GM12878 (cell line): ENCODE measurements around the gene LHX5. TPM values are rescaled to one million over a fixed set of nuclear protein-coding genes. Genes with fewer than 3 reads are reported as not detected.
A peak's percentile ranks its signal among the peaks of the same experiment; 100 is the strongest.

Source experiments
- ATAC-seq: fragments of 200-7000 bp; cut with Tn5 transposase; 3 replicates; pipeline ENCODE4 v1.9.1; 2020; ENCODE audit warnings: mild to moderate bottlenecking, moderate library complexity
- BruUV-seq: library from RNA; stranded (reverse); fragments of 400-500 nt; replicated peaks from 2 replicates; lab custom pipeline; 2021; lab: Mats Ljungman, UMichigan
- CTCF ChIA-PET: fragments of 300-600 bp; sonication (Branson Sonifier 250); formaldehyde crosslinking; extraction: SDS; loops from one replicate; lab custom pipeline; 2021; ENCODE audit warnings: inconsistent platforms; lab: Yijun Ruan, JAX
- POLR2A ChIA-PET: fragments of 350-600 bp; formaldehyde crosslinking; extraction: SDS; loops from one replicate; lab custom pipeline; 2021; ENCODE audit warnings: inconsistent platforms; lab: Charles Lee
- RAD21 ChIA-PET: fragments of 300-600 bp; sonication (Branson Sonifier 250); formaldehyde crosslinking; loops from one replicate; lab custom pipeline; 2023; ENCODE audit warnings: antibody characterized with exemption; ENCODE audit not compliant: unreplicated experiment; lab: Charles Lee
- SMC1A ChIA-PET: fragments of 300-600 bp; sonication (Branson Sonifier 250); formaldehyde crosslinking; loops from one replicate; lab custom pipeline; 2023; ENCODE audit not compliant: unreplicated experiment, uncharacterized antibody; lab: Charles Lee
- DNase-seq: peaks from one replicate; pipeline ENCODE4 v3.0.0-alpha.2; 2011; ENCODE audit warnings: low read depth, low spot score
- FAIRE-seq: peaks from 3 replicates; lab custom pipeline; 2011; peaks lifted over from hg19 to GRCh38; lab: Jason Lieb, UNC
- H2AFZ ChIP-seq: 2 replicates; pipeline ENCODE4 v1.6.0; 2011; ENCODE audit warnings: low read depth, low read length, control low read depth; ENCODE audit not compliant: control insufficient read depth
- H3K27ac ChIP-seq: 2 replicates; pipeline ENCODE4 v1.5.1; 2011; ENCODE audit warnings: control low read depth; ENCODE audit not compliant: control insufficient read depth, insufficient read depth
- H3K27me3 ChIP-seq, 2 experiments: replicated peaks in 1 of 2; 2 replicates each; pipeline versions ENCODE4 v1.6.0 to v1.6.1; 2011; ENCODE audit warnings: low read length in 1 of 2; ENCODE audit not compliant: control insufficient read depth in 2 of 2, insufficient read depth in 2 of 2
- H3K36me3 ChIP-seq, 2 experiments: 2 replicates each; pipeline ENCODE4 v1.5.1; 2011; ENCODE audit warnings: low read length in 1 of 2; ENCODE audit not compliant: control insufficient read depth in 2 of 2, insufficient read depth in 2 of 2
- H3K4me1 ChIP-seq: 2 replicates; pipeline ENCODE4 v1.6.1; 2011; ENCODE audit warnings: mild to moderate bottlenecking, low read length, moderate library complexity, mixed read lengths; ENCODE audit not compliant: control insufficient read depth, insufficient read depth
- H3K4me2 ChIP-seq: 2 replicates; pipeline ENCODE4 v1.6.0; 2011; ENCODE audit warnings: control low read depth; ENCODE audit not compliant: control insufficient read depth, insufficient read depth
- H3K4me3 ChIP-seq: fragments of 200-600 bp; sonication (generic); 2 replicates; pipeline ENCODE4 v1.5.1; 2016
- H3K79me2 ChIP-seq: 2 replicates; pipeline ENCODE4 v1.6.0; 2011; ENCODE audit warnings: low read length; ENCODE audit not compliant: control insufficient read depth, insufficient read depth
- H3K9ac ChIP-seq: 2 replicates; pipeline ENCODE4 v1.8.0; 2011; ENCODE audit warnings: low read length, control low read depth, mixed read lengths; ENCODE audit not compliant: control insufficient read depth, insufficient read depth
- H3K9me3 ChIP-seq: replicated peaks from 3 replicates; pipeline ENCODE4 v1.5.1; 2011; ENCODE audit warnings: mild to moderate bottlenecking, low read length; ENCODE audit not compliant: control insufficient read depth, insufficient read depth
- H4K20me1 ChIP-seq: 2 replicates; pipeline ENCODE4 v1.6.0; 2011; ENCODE audit not compliant: control insufficient read depth, insufficient read depth
- ATF3 ChIP-seq: IDR thresholded peaks from 2 replicates; pipeline ENCODE4 v1.6.1; 2011; ENCODE audit warnings: low read depth, mild to moderate bottlenecking, low read length, moderate library complexity, borderline replicate concordance; ENCODE audit errors: extremely low read depth
- CHD2 ChIP-seq: IDR thresholded peaks from 2 replicates; pipeline ENCODE4 v1.6.1; 2011; ENCODE audit warnings: low read depth, low read length, improper control_type of control experiment, borderline replicate concordance
- CTCF ChIP-seq, 3 experiments: IDR thresholded peaks in 2 of 3; conservative IDR thresholded peaks in 1 of 3; 2 replicates each; pipeline ENCODE4 v1.5.1; 2011; ENCODE audit warnings: low read depth in 3 of 3, low read length in 3 of 3, mild to moderate bottlenecking in 3 of 3, control low read depth in 2 of 3, moderate library complexity in 2 of 3, inconsistent platforms in 1 of 3, mixed read lengths in 1 of 3; ENCODE audit not compliant: control insufficient read depth in 2 of 3, insufficient read depth in 1 of 3; ENCODE audit errors: extremely low read depth in 1 of 3
- ETV6 ChIP-seq, 2 experiments: fragments of 450-650 bp in 1 of 2; IDR thresholded peaks in 1 of 2; conservative IDR thresholded peaks in 1 of 2; 2 replicates each; pipeline ENCODE4 v1.6.1; 2014; ENCODE audit warnings: antibody characterized with exemption in 1 of 2, borderline replicate concordance in 1 of 2, low read depth in 1 of 2, mild to moderate bottlenecking in 1 of 2, moderate library complexity in 1 of 2
- LARP7 ChIP-seq: fragments of 450-650 bp; IDR thresholded peaks from 2 replicates; pipeline ENCODE4 v1.6.1; 2017; ENCODE audit warnings: mild to moderate bottlenecking
- NR2F1 ChIP-seq: fragments of 450-650 bp; conservative IDR thresholded peaks from 2 replicates; pipeline ENCODE4 v1.6.1; 2017; ENCODE audit warnings: mild to moderate bottlenecking
- PAX5 ChIP-seq: IDR thresholded peaks from 2 replicates; pipeline ENCODE4 v1.6.1; 2011; ENCODE audit warnings: low read depth, low read length, borderline replicate concordance
- POU2F2 ChIP-seq: IDR thresholded peaks from 3 replicates; pipeline ENCODE4 v1.6.1; 2011; ENCODE audit warnings: low read depth, mild to moderate bottlenecking, low read length, borderline replicate concordance
- RAD21 ChIP-seq: IDR thresholded peaks from 2 replicates; pipeline ENCODE4 v1.6.1; 2011; ENCODE audit warnings: mild to moderate bottlenecking, low read depth, low read length, moderate library complexity; ENCODE audit not compliant: insufficient read depth
- RBBP5 ChIP-seq: fragments of 200-600 bp; sonication (generic); conservative IDR thresholded peaks from 2 replicates; pipeline ENCODE4 v1.6.1; 2016
- RCOR1 ChIP-seq: conservative IDR thresholded peaks from 2 replicates; pipeline ENCODE4 v1.6.1; 2012; ENCODE audit warnings: low read depth, low read length, improper control_type of control experiment
- SMC3 ChIP-seq: IDR thresholded peaks from 2 replicates; pipeline ENCODE4 v1.6.1; 2011; ENCODE audit warnings: low read length, improper control_type of control experiment, borderline replicate concordance
- SPI1 ChIP-seq: IDR thresholded peaks from 2 replicates; pipeline ENCODE4 v1.6.1; 2011; ENCODE audit warnings: low read depth, mild to moderate bottlenecking, low read length, moderate library complexity, borderline replicate concordance; ENCODE audit not compliant: insufficient read depth
- USF2 ChIP-seq: IDR thresholded peaks from 2 replicates; pipeline ENCODE4 v1.6.1; 2011; ENCODE audit warnings: low read depth, low read length, improper control_type of control experiment, borderline replicate concordance
- YY1 ChIP-seq: IDR thresholded peaks from 2 replicates; pipeline ENCODE4 v1.6.1; 2011; ENCODE audit warnings: low read depth, mild to moderate bottlenecking, low read length
- ZNF217 ChIP-seq: fragments of 450-650 bp; IDR thresholded peaks from 2 replicates; pipeline ENCODE4 v1.6.1; 2017; ENCODE audit warnings: antibody characterized with exemption, mild to moderate bottlenecking
- ZSCAN29 ChIP-seq: fragments of 450-650 bp; IDR thresholded peaks from 2 replicates; pipeline ENCODE4 v1.6.1; 2017; ENCODE audit warnings: mild to moderate bottlenecking, moderate library complexity
- WGBS: methylation state at CpG from one replicate; pipeline ENCODE4 v1.1.6; 2016; ENCODE audit warnings: low lambda C conversion rate; ENCODE audit not compliant: insufficient replicate concordance, insufficient coverage; ENCODE audit errors: missing lambda C conversion rate; 5-methylcytosine and 5-hydroxymethylcytosine counted together
- in situ Hi-C: fragments of 300-500 bp; cut with MboI; formaldehyde crosslinking; loops from 9 replicates; pipeline ENCODE4 v1.14.3; 2018; ENCODE audit warnings: mixed read lengths
- intact Hi-C: fragments of 100-400 bp; cut with micrococcal nuclease; formaldehyde crosslinking; loops from one replicate; pipeline ENCODE4 v1.14.2; 2022; ENCODE audit not compliant: unreplicated experiment
- polyA plus RNA-seq, 11 experiments: library from polyadenylated mRNA; depleted of rRNA in 4 of 11; unstranded in 6 of 11; stranded (reverse) in 5 of 11; fragments of >200 nt; fragmentation: Nextera tagmentation in 4 of 11; fragmentation: Illumina TruSeq in 1 of 11; extraction: Ambion mirVana in 4 of 11; extraction: Trizol in 1 of 11; gene quantifications; 1 replicate in 1 of 11; 2 replicates in 10 of 11; pipeline versions ENCODE4 v1.2.1 to v1.2.3, GENCODE V29; 2011 to 2016; ENCODE audit warnings: inconsistent platforms in 2 of 11, missing spikeins in 2 of 11, low read depth in 1 of 11
- total RNA-seq, 4 experiments: library from RNA; depleted of rRNA in 3 of 4; stranded (reverse); fragments of >200 nt in 3 of 4; fragmentation: Illumina TruSeq in 1 of 4; extraction: Trizol in 1 of 4; gene quantifications; 2 replicates each; pipeline versions ENCODE4 v1.2.1 to v1.2.3, GENCODE V29; 2013 to 2021

Gene LHX5
- total and polyA plus RNA-seq, 10 of the 15 experiments (the other 5 are each of a cell fraction or from before 2014, with no cell fraction given): 0.03 TPM; not detected in 9

- Histone ChIP-seq H3K9ac (no peak overlapping the region), H3K36me3 (no peaks in the 10 kb centered on the region), H4K20me1 (no peaks in the 10 kb centered on the region), H3K4me3 (no peak overlapping the region), H3K27ac (no peak overlapping the region), H3K9me3 (no peaks in the 10 kb centered on the region; the same call in 2 of the 3 replicates), H3K27me3 (peaks cover 13 to 22% of the 10 kb centered on the region in 2 experiments; a peak in 3 of 4 replicates), H3K4me2 (0 out of 2 replicates have a peak overlapping the region, but pooled peaks have one; percentile 9)
- ChIA-PET POLR2A (interaction anchor here (0.6 kb wide), 1 partner anchor 240 kb away, joined by 4 read pairs; no protein-coding TSS in a partner anchor), RAD21 (interaction anchor here (0.6 to 1.8 kb wide), 5 partner anchors 17 to 504 kb away, joined by 3 to 4 read pairs (median 3); partner anchors contain the start of gene RBM19), SMC1A (interaction anchor here (0.5 to 1.4 kb wide), 4 partner anchors 40 to 451 kb away, joined by 3 to 5 read pairs (median 3); no protein-coding TSS in a partner anchor), CTCF (interaction anchor here (0.7 to 2.7 kb wide), 17 partner anchors 9 to 455 kb away, joined by 3 to 11 read pairs (median 4); partner anchors contain the start of gene SLC8B1)
- peak; percentile 80 for FAIRE-seq
- no peak for DNase-seq
- WGBS: 6% methylated on average over 23 of the region's 25 CpGs
- intact Hi-C loops (loop anchor here (1.0 kb wide), 1 partner anchor 450 kb away; no protein-coding TSS in a partner anchor), in situ Hi-C loops (loop anchor here (5.0 kb wide), 1 partner anchor 450 kb away; no protein-coding TSS in a partner anchor)
- BruUV-seq: no TSS peak
- TF ChIP-seq RCOR1 (no peak), USF2 (no peak), ATF3 (no peak), RAD21 (peak; percentile 51), SPI1 (no peak), CHD2 (peak; percentile 81), ZNF217 (no peak), YY1 (0 out of 2 replicates have a peak, but pooled peaks have one; percentile 49), POU2F2 (no peak), LARP7 (no peak), ZSCAN29 (no peak), ETV6 (conservative IDR thresholded peaks at IDR 0.05 in 1 of 2, IDR thresholded peaks at IDR 0.05 in 1 of 2; ENCODE audit: borderline replicate concordance in 1 of 2, low read depth in 1 of 2) (no peak), CTCF (IDR thresholded peaks at IDR 0.05 in 2 of 3, conservative IDR thresholded peaks at IDR 0.05 in 1 of 3; ENCODE audit: control insufficient read depth in 2 of 3, extremely low read depth in 1 of 3, insufficient read depth in 1 of 3, low read depth in 3 of 3, low read length in 3 of 3) (peak; percentile 75 to 93 (median 88)), RBBP5 (no peak), PAX5 (no peak), SMC3 (peak; percentile 72), NR2F1 (no peak)
- TF ChIP-seq, all 136 proteins: peak for 5
- H3K79me2 ChIP-seq: no peaks in the 10 kb centered on the region
- H3K4me1 ChIP-seq: no peaks in the 10 kb centered on the region
- peak; percentile 92 for ATAC-seq
- H2AFZ ChIP-seq: no peak overlapping the region
Observed at GRCh38 chr12:113462117-113462774, 9.4 kb downstream of the LHX5 start.
